ENCODE data around the gene ADCY1. TPM values are rescaled to one million over a fixed set of nuclear protein-coding genes. Genes with fewer than 3 reads are reported as not detected.
A peak's percentile ranks its signal among the peaks of the same experiment; 100 is the strongest.

Gene ADCY1
- total RNA-seq, 1 experiment from 2014 or later = 4.4 TPM

DNA sequence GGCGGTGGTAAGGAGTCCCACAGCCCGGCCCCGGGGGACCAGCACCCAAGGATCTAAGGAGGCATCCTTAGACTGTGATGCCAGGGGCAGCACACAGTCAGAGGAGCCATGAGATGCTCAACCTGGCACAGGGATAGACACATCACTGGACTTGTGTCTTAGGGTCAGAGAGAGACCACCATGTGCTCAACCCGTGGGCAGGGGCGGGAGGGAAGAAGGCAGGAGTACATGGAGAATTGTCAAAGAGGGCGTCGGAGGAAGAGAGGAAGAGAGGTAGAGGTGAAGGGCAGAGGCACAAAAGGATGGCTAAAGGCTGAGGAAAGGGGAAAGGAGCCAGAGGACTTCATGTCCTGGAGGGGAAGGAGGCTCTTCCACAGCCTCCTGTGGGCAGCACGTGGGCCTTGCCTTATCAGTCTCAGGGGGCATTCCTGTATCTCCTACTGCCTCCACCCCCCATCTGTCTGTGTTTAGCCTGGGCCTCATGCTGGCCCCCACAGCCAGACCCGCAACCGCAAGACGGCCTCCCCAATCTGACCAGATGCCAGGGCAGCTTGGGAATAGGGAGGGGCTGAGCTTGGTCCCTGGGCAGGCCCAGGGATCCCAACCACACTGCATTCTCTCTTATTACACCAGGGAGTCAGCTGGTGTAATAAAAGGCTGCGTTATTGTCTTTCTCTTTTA is 2.2 kb downstream of the ADCY1 start:
- DNase-seq (ENCODE audit: low read depth) = peak; percentile 75

DNA sequence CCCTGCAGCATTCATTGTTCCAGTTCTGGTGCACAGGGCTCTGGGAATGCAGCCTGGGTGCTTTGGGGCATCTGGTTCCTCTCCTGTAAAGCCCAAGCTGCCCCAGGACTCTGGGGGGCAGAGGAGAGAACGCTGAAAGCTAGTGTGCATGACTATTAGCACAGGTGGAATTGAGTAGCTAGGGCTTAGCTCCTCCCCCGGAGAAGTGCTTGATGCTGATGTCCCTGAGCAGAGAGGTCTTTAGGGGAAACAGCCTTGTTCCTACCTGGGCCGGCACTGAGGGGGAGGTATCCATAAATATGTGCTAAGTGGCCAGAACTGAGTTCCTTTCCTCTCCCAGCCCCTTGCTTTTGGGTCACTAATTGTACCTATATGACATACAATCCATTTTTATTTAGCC is 3.9 kb downstream of the ADCY1 start:
- DNase-seq (ENCODE audit: low read depth) = no peak

- no peak for DNase-seq (ENCODE audit: low read depth)
Observed at GRCh38 chr7:45578467-45578866, 4.3 kb downstream of the ADCY1 start.

DNA sequence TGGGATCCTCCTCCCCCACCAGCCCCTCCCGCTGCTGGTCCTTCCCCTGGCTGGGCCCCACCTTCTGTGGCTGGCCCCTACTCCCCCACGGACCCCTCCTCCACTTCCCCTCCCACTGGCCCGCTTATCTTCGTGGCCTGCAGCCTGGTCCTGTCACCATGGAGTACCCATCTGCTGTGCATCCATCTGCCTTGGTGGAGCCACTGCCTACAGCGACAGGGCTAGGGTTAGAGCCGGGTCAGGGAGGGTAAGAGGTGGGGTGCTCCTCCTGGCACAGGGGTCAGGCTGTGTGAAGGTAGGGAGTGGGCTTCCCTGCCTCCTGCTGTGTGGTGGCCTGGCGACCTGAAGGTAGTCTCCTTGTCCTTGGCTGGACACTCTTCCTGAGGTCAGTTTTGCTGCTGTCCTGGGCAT is 5.2 kb downstream of the ADCY1 start:
- no peak for DNase-seq (ENCODE audit: low read depth)

- no peak for DNase-seq (ENCODE audit: low read depth)
Observed at GRCh38 chr7:45580053-45580872, 6.1 kb downstream of the ADCY1 start.

- DNase-seq (ENCODE audit: low read depth) = no peak
Observed at GRCh38 chr7:45581271-45581780, 7.2 kb downstream of the ADCY1 start.

- DNase-seq (ENCODE audit: low read depth) = no peak
Observed at GRCh38 chr7:45582136-45582749, 8.1 kb downstream of the ADCY1 start.

- DNase-seq (ENCODE audit: low read depth) = no peak
Observed at GRCh38 chr7:45582868-45583277, 8.7 kb downstream of the ADCY1 start.

DNA sequence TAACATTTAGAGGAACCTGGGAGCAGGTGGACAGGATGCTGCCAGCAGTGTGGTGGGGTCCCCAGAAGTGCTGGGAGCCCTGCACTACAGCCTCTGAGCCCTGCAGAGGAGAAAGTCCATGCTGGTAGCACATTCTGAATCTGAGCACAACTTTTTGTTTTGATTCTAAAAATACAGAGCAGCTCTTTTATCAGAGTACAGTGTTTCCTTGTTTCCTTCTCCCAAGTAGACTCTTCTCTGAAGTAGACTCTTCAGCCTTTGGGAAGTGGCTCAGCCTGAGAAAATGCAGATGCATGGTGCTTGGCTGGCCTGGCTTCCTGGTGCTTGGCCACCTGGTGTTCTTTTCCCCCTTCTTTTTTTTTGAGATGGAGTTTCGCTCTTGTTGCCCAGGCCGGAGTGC is 9.1 kb downstream of the ADCY1 start:
- peak; percentile 10 for DNase-seq (ENCODE audit: low read depth)

DNA sequence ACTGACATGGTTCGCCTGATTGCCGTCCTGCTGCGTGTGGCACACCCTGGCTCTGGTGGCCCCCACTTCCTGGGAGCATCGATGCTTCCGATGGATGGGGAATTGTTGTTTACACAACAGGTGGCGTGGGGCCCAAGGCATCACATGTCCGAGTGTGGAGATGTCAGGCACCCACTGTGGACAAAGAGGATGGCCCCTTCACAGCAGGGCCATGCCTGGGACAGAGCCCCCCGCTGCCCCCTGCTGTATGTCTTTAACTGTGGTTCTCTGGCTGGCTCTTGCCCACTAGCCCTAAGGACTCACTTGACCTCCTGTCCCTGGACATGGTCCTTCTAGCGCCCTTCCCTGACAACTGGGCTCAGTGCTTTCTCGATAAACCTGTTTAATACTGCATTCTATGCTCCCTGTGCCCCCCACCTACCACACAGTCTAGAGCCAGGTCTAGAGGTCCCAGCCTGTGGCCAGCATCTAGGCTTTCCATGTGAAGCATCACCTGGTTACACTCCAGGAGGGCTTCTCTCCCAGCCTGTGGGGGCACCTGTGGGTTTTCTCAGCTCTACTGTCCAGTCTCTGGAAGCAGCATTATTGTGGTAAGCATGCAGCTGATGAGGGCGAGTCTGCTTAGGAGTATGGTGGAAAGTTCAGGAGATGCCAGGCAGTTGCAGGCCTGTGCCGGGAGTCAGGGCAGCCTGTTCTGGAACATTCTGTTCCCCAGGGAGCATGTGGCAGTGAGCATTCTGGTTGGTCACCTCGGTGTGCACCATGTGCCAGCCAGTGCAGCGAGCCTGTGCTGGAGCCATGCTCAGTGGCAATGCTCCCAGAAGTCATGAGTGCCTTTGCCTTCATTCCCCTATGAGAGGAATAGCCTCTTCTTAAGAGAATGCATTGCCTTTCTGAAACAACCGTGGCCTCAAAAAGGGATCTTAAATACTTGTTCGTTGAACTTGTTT is 10.4 kb downstream of the ADCY1 start:
- no peak for DNase-seq (ENCODE audit: low read depth)

DNA sequence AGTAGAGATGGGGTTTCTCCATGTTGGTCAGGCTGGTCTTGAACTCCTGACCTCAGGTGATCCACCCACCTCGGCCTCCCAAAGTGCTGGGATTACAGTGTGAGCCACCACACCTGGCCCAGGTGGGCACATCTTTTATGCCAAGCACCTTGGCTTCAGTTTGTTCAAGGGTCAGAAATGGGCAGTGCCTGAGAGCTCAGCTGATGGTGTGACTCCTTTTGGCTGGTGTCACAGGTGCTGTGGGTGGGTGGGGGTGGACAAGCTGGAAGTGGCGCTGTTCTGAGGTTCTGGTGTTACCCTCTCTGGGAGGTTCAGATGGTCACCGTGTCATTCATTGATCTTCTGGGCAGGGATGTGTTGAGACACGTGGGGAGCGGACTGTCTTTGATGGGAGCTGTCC is 11.5 kb downstream of the ADCY1 start:
- no peak for DNase-seq (ENCODE audit: low read depth)

DNA sequence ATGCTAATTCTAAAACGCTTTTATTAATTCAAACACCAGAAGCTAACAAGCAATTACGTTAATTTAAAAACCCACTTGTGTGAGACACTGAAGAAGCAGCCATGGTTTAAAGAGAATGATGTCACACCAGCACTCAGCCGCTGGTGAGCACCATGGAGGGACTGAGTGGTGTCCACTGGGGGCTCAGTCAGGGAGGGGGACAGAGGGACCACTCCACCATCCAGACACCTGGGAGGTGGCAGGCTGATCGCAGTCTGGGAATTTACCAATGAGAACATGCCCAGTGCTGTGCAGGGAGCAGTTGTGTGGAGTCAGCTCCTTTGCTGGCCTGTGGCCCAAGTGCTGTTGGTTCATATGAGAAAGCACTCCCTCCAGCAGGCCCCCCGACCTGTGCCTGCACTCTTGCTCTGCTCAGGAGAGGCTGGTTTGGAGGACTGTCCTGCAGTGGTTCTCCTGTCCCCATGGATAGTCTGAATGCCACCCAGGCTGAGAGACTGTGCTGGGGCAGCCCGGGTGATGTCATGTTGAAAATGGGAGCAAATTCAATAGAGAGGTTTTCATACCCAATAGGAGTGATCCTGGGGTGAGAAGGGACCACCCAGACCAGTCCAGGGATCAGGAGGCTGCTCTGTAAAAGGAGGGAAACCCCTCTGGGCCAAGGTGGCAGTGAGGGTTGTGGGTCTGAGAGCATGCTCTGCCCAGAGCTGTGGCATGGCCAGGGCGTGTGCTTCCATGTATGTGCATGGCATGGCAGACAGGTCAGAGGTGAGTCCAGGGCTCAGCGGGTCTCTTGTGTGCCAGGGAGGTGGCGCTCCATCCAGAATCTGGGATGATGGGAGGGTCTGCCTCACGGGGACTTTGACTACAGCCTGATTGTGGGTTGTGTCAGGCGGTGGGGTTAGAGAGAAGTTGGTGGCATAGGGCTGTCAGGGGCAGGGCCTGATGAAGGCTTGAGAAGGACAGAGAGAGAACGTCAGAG is 12.7 kb downstream of the ADCY1 start:
- no peak for DNase-seq (ENCODE audit: low read depth)

DNA sequence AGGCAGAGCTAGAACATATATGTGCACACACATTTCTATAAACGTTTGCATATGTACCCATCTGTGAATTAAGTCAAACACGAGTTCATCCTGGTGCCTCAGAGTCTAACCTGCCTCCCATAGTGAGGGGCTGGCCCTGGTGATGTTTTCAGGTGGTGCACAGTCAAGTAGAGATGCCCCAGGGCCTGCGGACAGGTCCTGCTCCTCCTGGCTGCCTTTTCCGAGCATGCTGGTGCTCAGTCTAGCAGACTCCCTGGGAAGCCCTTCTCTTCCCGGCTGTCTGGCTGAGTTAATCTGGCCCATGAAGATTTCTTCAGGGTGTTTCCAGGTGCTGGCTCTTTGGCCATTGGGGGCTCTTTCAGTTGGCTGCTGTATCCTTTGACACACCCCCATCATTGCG is 14.3 kb downstream of the ADCY1 start:
- DNase-seq (ENCODE audit: low read depth) = no peak

- no peak for DNase-seq (ENCODE audit: low read depth)
Observed at GRCh38 chr7:45589061-45589460, 14.9 kb downstream of the ADCY1 start.

DNA sequence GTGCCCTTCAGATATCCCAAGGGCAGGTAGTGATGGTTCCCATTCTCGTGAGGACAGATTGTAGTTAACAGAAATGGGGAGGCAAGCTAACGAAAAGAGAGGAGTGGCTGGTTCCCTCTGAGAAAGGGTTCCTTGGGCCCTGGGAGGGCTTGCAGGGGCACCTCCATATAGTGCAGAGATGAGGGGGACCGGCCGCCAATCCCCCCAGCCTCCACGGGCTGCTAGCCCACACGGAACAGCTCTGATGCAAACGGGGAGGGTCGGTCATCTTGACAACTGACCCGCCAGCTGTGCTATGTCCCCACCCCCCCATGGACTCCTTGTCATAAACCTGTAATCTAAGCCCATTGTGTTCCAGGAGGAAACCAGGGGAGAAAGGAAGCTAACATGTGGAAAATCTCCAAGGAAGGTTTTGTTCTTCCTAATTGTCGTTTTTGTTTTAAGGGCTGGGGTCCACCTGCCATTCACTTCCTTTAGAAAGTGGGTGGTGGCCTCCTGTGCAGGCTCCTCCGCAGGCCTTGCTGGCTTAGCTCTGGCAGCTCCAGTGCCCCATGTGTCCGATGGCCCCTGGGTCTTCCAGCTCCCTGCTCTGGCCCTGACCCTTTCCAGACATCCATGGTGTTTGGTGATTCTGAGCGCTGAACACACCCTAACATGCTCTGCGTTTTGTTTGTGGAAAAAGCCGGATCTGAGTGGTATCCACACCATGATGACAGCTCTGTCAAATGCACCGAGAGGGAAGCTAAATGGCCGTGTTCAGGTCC is 15.9 kb downstream of the ADCY1 start:
- no peak for DNase-seq (ENCODE audit: low read depth)

- no peak for DNase-seq (ENCODE audit: low read depth)
Observed at GRCh38 chr7:45590679-45591057, 16.5 kb downstream of the ADCY1 start.

DNA sequence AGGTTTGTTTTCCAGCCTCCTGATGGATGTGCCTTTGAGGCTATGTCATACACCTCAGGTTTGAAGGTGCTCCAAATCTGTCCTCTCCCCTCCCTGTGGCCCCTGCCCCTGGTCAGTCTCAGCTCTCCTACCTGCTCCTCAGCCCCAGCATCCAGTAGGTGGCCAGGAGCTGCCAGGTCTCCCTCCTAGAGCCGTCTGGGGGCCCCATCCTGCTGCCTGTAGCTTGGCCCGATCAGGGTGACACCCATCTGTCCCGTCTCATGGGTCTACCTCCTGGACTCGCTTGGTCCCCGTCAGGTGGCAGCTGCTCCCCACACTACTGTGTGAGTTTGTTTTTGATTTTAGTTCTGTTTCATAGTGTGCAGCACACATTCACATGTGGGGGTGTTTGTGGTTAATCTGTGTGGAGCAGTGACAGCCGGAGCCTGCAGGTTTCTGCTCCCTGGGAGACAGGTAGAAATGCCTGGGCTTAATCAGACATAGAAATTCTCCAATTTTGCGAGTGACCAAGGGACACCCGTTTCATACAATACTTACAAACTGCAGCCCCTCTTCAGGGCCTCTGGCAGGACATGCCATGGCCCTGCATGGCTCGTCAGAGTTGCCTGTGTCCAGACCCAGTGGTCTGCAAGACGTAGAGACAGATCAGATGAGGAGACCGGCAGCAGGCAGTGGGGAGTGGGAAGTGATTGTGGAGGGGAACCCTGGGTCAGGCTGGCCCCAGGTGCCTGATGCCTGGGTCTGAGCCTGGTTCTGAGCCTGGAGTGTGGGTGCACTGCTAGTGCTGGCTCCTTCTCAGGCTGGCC is 17.1 kb downstream of the ADCY1 start:
- no peak for DNase-seq (ENCODE audit: low read depth)

- DNase-seq (ENCODE audit: low read depth) = no peak
Observed at GRCh38 chr7:45592230-45592991, 18.2 kb downstream of the ADCY1 start.
